Type B pancreatic cell (in vitro differentiated cells): ENCODE measurements around the gene SURF2. TPM values are rescaled to one million over a fixed set of nuclear protein-coding genes. Genes with fewer than 3 reads are reported as not detected.
"Not testable (repeated sequence)": the region's sequence is repeated elsewhere in the genome, so short reads cannot be mapped to it uniquely, and the experiment has no call there.

ENCODE experiments used
- DNase-seq: peaks from one replicate; pipeline ENCODE4 v3.0.0; 2021; ENCODE audit warnings: mixed read lengths; ENCODE audit not compliant: unreplicated experiment; ENCODE audit errors: extremely low spot score
- H3K27ac Mint-ChIP-seq: 2 replicates; pipeline ENCODE4 v1.8.0; 2021; ENCODE audit warnings: mild to moderate bottlenecking, mixed read lengths
- H3K27me3 Mint-ChIP-seq: 2 replicates; pipeline ENCODE4 v1.8.0; 2021; ENCODE audit warnings: mixed read lengths
- H3K36me3 Mint-ChIP-seq: 2 replicates; pipeline ENCODE4 v1.8.0; 2021; ENCODE audit warnings: mixed read lengths
- H3K4me1 Mint-ChIP-seq: one replicate; pipeline ENCODE4 v1.8.0; 2021; ENCODE audit warnings: mixed read lengths; ENCODE audit not compliant: unreplicated experiment
- H3K4me3 Mint-ChIP-seq: 2 replicates; pipeline ENCODE4 v1.8.0; 2021; ENCODE audit warnings: mild to moderate bottlenecking, mixed read lengths
- H3K9me3 Mint-ChIP-seq: 2 replicates; pipeline ENCODE4 v1.8.0; 2021; ENCODE audit warnings: mixed read lengths
- CTCF ChIP-seq: fragments of 200-600 bp; sonication (generic); conservative IDR thresholded peaks from 2 replicates; pipeline ENCODE4 v1.5.0; 2021; ENCODE audit warnings: antibody characterized with exemption, mild to moderate bottlenecking
- total RNA-seq: library from RNA; stranded (reverse); gene quantifications from 2 replicates; pipeline ENCODE4 v1.2.1, GENCODE V29; 2021; ENCODE audit warnings: low replicate concordance

The SURF2 gene
- total RNA-seq, 1 donor from 2014 or later, result 23.5 TPM

- DNase-seq, result no peak
- H3K36me3 Mint-ChIP-seq, result no peaks in the 10 kb centered on the region
Measured at GRCh38 chr9:133321411-133321935, 34.9 kb upstream of the SURF2 start.

GRCh38 chr9:133322701-133323100, 33.6 kb upstream of the SURF2 start:
- Mint-ChIP-seq H3K4me1 (no peaks in the 10 kb centered on the region), H3K36me3 (no peaks in the 10 kb centered on the region), H3K27me3 (peaks cover 2% of the 10 kb centered on the region), H3K27ac (no peak overlapping the region), H3K4me3 (no peak overlapping the region), H3K9me3 (peaks cover 5% of the 10 kb centered on the region)
- no peak for TF ChIP-seq CTCF
- DNase-seq, result no peak

More at GRCh38 chr9:133321411-133321935, 34.9 kb upstream of the SURF2 start:
- no peaks in the 10 kb centered on the region for H3K4me1 Mint-ChIP-seq
- peaks cover 5% of the 10 kb centered on the region for H3K9me3 Mint-ChIP-seq
- peaks cover 5% of the 10 kb centered on the region for H3K27me3 Mint-ChIP-seq
- H3K4me3 Mint-ChIP-seq, result no peak overlapping the region
- no peak overlapping the region for H3K27ac Mint-ChIP-seq
- no peak for TF ChIP-seq CTCF

- H3K4me1 Mint-ChIP-seq, result no peaks in the 10 kb centered on the region
- TF ChIP-seq CTCF, result no peak
- no peak for DNase-seq
- no peak overlapping the region for H3K4me3 Mint-ChIP-seq
- no peak overlapping the region for H3K27ac Mint-ChIP-seq
- H3K36me3 Mint-ChIP-seq, result no peaks in the 10 kb centered on the region
- H3K27me3 Mint-ChIP-seq, result peaks cover 2% of the 10 kb centered on the region
- peaks cover 5% of the 10 kb centered on the region for H3K9me3 Mint-ChIP-seq
Measured at GRCh38 chr9:133323211-133323610, 33.1 kb upstream of the SURF2 start.

GRCh38 chr9:133323991-133324703, 32.2 kb upstream of the SURF2 start:
- Mint-ChIP-seq H3K9me3 (peaks cover 5% of the 10 kb centered on the region), H3K27ac (no peak overlapping the region), H3K4me3 (no peak overlapping the region)

GRCh38 chr9:133327021-133327420, 29.3 kb upstream of the SURF2 start:
- H3K4me1 Mint-ChIP-seq, H3K4me3 Mint-ChIP-seq: not testable (repeated sequence)

More at GRCh38 chr9:133323991-133324703, 32.2 kb upstream of the SURF2 start:
- Mint-ChIP-seq H3K27me3 (no peaks in the 10 kb centered on the region), H3K4me1 (no peaks in the 10 kb centered on the region), H3K36me3 (peaks cover 4% of the 10 kb centered on the region)
- DNase-seq, result no peak
- TF ChIP-seq CTCF, result no peak

GRCh38 chr9:133327834-133328484, 28.4 kb upstream of the SURF2 start:
- H3K4me3 Mint-ChIP-seq, result no peak overlapping the region
- H3K9me3 Mint-ChIP-seq, result peaks cover 5% of the 10 kb centered on the region
- peaks cover 16% of the 10 kb centered on the region for H3K36me3 Mint-ChIP-seq
- H3K27me3 Mint-ChIP-seq, result no peaks in the 10 kb centered on the region
- H3K4me1 Mint-ChIP-seq, result no peaks in the 10 kb centered on the region
- TF ChIP-seq CTCF, result no peak
- no peak for DNase-seq
- H3K27ac Mint-ChIP-seq, result no peak overlapping the region

More at GRCh38 chr9:133327021-133327420, 29.3 kb upstream of the SURF2 start:
- not testable (repeated sequence) for H3K27me3 Mint-ChIP-seq, H3K9me3 Mint-ChIP-seq, DNase-seq, H3K27ac Mint-ChIP-seq
- H3K36me3 Mint-ChIP-seq, result peaks cover 16% of the 10 kb centered on the region
